Measurements from ENCODE around the gene TGM4.

TGM4 gene

GRCh38 chr3:44827196-44827595 is 47.2 kb upstream of the TGM4 start:
- no peak for TF ChIP-seq ZNF70 (CRISPR knock-in tag; IDR thresholded peaks at IDR 0.05)
- TF ChIP-seq TSHZ2 (CRISPR knock-in tag; IDR thresholded peaks at IDR 0.05): no peak
- no peak for TF ChIP-seq ZFP30 (CRISPR knock-in tag; IDR thresholded peaks at IDR 0.05)
- TF ChIP-seq OSR1 (CRISPR knock-in tag; IDR thresholded peaks at IDR 0.05): no peak
- no peak for TF ChIP-seq TCF4 (CRISPR knock-in tag; IDR thresholded peaks at IDR 0.05; ENCODE audit: borderline replicate concordance)
- TF ChIP-seq ZNF565 (CRISPR knock-in tag; conservative IDR thresholded peaks at IDR 0.05; ENCODE audit: low read depth): no peak
- TF ChIP-seq SNAI2 (CRISPR knock-in tag; IDR thresholded peaks at IDR 0.05): no peak
- no peak for TF ChIP-seq TOX (CRISPR knock-in tag; IDR thresholded peaks at IDR 0.05; ENCODE audit: borderline replicate concordance)
- TF ChIP-seq PPARA (CRISPR knock-in tag; IDR thresholded peaks at IDR 0.05; ENCODE audit: borderline replicate concordance): no peak
- TF ChIP-seq CREB5 (CRISPR knock-in tag; IDR thresholded peaks at IDR 0.05; ENCODE audit: low read depth): no peak
- no peak for TF ChIP-seq PATZ1 (CRISPR knock-in tag; IDR thresholded peaks at IDR 0.05; ENCODE audit: borderline replicate concordance)
- no peak for TF ChIP-seq ARNTL (CRISPR knock-in tag; IDR thresholded peaks at IDR 0.05; ENCODE audit: borderline replicate concordance, low read depth)
- TF ChIP-seq GLIS3 (CRISPR knock-in tag; IDR thresholded peaks at IDR 0.05): no peak
- TF ChIP-seq ESRRG (CRISPR knock-in tag; IDR thresholded peaks at IDR 0.05): no peak
- TF ChIP-seq, protein P1, sequence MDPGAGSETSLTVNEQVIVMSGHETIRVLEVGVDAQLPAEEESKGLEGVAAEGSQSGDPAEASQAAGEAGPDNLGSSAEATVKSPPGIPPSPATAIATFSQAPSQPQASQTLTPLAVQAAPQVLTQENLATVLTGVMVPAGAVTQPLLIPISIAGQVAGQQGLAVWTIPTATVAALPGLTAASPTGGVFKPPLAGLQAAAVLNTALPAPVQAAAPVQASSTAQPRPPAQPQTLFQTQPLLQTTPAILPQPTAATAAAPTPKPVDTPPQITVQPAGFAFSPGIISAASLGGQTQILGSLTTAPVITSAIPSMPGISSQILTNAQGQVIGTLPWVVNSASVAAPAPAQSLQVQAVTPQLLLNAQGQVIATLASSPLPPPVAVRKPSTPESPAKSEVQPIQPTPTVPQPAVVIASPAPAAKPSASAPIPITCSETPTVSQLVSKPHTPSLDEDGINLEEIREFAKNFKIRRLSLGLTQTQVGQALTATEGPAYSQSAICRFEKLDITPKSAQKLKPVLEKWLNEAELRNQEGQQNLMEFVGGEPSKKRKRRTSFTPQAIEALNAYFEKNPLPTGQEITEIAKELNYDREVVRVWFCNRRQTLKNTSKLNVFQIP (CRISPR knock-in tag; IDR thresholded peaks at IDR 0.05; ENCODE audit: borderline replicate concordance, low read depth): no peak
- no peak for TF ChIP-seq ISL1 (CRISPR knock-in tag; IDR thresholded peaks at IDR 0.05)
- ATAC-seq: no peak

DNA sequence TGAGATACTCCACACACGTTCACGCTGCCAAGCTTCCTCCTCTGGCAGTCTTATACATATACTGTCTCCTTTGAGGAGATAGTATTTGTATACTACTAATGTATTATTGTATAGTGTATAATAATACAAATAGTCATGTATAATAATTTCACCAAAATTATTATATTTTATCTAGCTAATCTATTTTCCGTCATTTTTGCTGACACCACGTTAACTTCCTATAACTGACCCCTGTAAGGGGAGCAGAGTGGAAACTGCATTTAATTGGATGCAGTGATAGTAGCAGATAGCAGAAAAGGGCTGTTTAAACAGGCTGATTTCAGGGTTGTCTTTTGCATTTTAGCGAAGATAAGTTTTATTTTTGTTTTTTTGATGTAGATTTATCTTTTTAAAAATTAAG is 43.2 kb upstream of the TGM4 start:
- no peak for ATAC-seq
- TF ChIP-seq ZNF70 (CRISPR knock-in tag; IDR thresholded peaks at IDR 0.05) (no peak), ZNF8 (CRISPR knock-in tag; IDR thresholded peaks at IDR 0.05) (no peak), PPARA (CRISPR knock-in tag; IDR thresholded peaks at IDR 0.05; ENCODE audit: borderline replicate concordance) (no peak), ISL1 (CRISPR knock-in tag; IDR thresholded peaks at IDR 0.05) (no peak), ZFP3 (CRISPR knock-in tag; IDR thresholded peaks at IDR 0.05) (no peak), CREB5 (CRISPR knock-in tag; IDR thresholded peaks at IDR 0.05; ENCODE audit: low read depth) (no peak), SNAI2 (CRISPR knock-in tag; IDR thresholded peaks at IDR 0.05) (no peak), ESRRG (CRISPR knock-in tag; IDR thresholded peaks at IDR 0.05) (no peak), ZC3H10 (CRISPR knock-in tag; IDR thresholded peaks at IDR 0.05) (no peak), CSDC2 (CRISPR knock-in tag; IDR thresholded peaks at IDR 0.05) (no peak), TCF4 (CRISPR knock-in tag; IDR thresholded peaks at IDR 0.05; ENCODE audit: borderline replicate concordance) (no peak)

GRCh38 chr3:44832032-44832431 is 42.4 kb upstream of the TGM4 start:
- no peak for ATAC-seq
- no peak for TF ChIP-seq ZC3H10 (CRISPR knock-in tag; IDR thresholded peaks at IDR 0.05)
- TF ChIP-seq ZNF70 (CRISPR knock-in tag; IDR thresholded peaks at IDR 0.05): no peak
- no peak for TF ChIP-seq ESRRG (CRISPR knock-in tag; IDR thresholded peaks at IDR 0.05)
- no peak for TF ChIP-seq ZNF8 (CRISPR knock-in tag; IDR thresholded peaks at IDR 0.05)
- no peak for TF ChIP-seq TOX (CRISPR knock-in tag; IDR thresholded peaks at IDR 0.05; ENCODE audit: borderline replicate concordance)
- no peak for TF ChIP-seq PATZ1 (CRISPR knock-in tag; IDR thresholded peaks at IDR 0.05; ENCODE audit: borderline replicate concordance)
- no peak for TF ChIP-seq ZNF565 (CRISPR knock-in tag; conservative IDR thresholded peaks at IDR 0.05; ENCODE audit: low read depth)
- TF ChIP-seq SNAI2 (CRISPR knock-in tag; IDR thresholded peaks at IDR 0.05): no peak
- no peak for TF ChIP-seq ZFP30 (CRISPR knock-in tag; IDR thresholded peaks at IDR 0.05)
- TF ChIP-seq TCF4 (CRISPR knock-in tag; IDR thresholded peaks at IDR 0.05; ENCODE audit: borderline replicate concordance): no peak
- TF ChIP-seq ZFP3 (CRISPR knock-in tag; IDR thresholded peaks at IDR 0.05): no peak
- TF ChIP-seq OSR1 (CRISPR knock-in tag; IDR thresholded peaks at IDR 0.05): no peak
- TF ChIP-seq ISL1 (CRISPR knock-in tag; IDR thresholded peaks at IDR 0.05): no peak
- TF ChIP-seq, protein P1 (CRISPR knock-in tag; IDR thresholded peaks at IDR 0.05; ENCODE audit: borderline replicate concordance, low read depth): no peak

All from SK-N-SH treated with all-trans-retinoic acid at 6 μM for 48 hours (cell line).